K562 (cell line): ENCODE data around the gene RRAD. TPM values are rescaled to one million over a fixed set of nuclear protein-coding genes. Genes with fewer than 3 reads are reported as not detected.

Experiments used
- ATAC-seq: fragments of 200-7000 bp; cut with Tn5 transposase; 3 replicates; pipeline ENCODE4 v1.9.1; 2020; ENCODE audit warnings: moderate library complexity
- BruUV-seq: library from RNA; stranded (reverse); fragments of 400-500 nt; replicated peaks from 2 replicates; lab custom pipeline; 2021; lab: Mats Ljungman, UMichigan
- CTCF ChIA-PET: fragments of 300-600 bp; formaldehyde crosslinking; extraction: SDS; loops from one replicate; lab custom pipeline; 2021; ENCODE audit warnings: low intra/inter-chr PET ratio; lab: Yijun Ruan, JAX
- POLR2A ChIA-PET: fragments of 300-600, 350-650 bp; sonication (Branson Sonifier 250); formaldehyde crosslinking; extraction: SDS; loops from one replicate; lab custom pipeline; 2021; ENCODE audit warnings: antibody characterized with exemption, inconsistent platforms; lab: Yijun Ruan, JAX
- DNase-seq, 4 experiments: peaks; one replicate each; pipeline versions ENCODE4 v3.0.0 to v3.0.0-alpha.2; 2011 to 2018; ENCODE audit warnings: low spot score in 3 of 4, mixed read lengths in 3 of 4; ENCODE audit errors: extremely low read depth in 1 of 4
- FAIRE-seq: peaks from 2 replicates; lab custom pipeline; 2011; peaks lifted over from hg19 to GRCh38; lab: Jason Lieb, UNC
- H2AFZ ChIP-seq: 2 replicates; pipeline ENCODE4 v1.6.0; 2011; ENCODE audit warnings: low read depth, low read length, control low read depth, inconsistent platforms
- H3K27ac ChIP-seq: fragments of 200-600 bp; 3 replicates; pipeline ENCODE4 v1.8.0; 2011; ENCODE audit warnings: low read depth, mild to moderate bottlenecking, control low read depth, inconsistent platforms, low read length, moderate library complexity, mixed read lengths; ENCODE audit errors: extremely low read depth
- H3K27me3 ChIP-seq, 2 experiments: fragments of 300-600 bp in 1 of 2; 2 replicates in 1 of 2; 3 replicates in 1 of 2; pipeline versions ENCODE4 v1.6.0 to v1.8.0; 2011; ENCODE audit warnings: inconsistent platforms in 2 of 2, low read length in 2 of 2, mild to moderate bottlenecking in 1 of 2, mixed read lengths in 1 of 2, moderate library complexity in 1 of 2; ENCODE audit not compliant: control insufficient read depth in 2 of 2, insufficient read depth in 2 of 2
- H3K36me3 ChIP-seq: fragments of 300-600 bp; 3 replicates; pipeline ENCODE4 v1.8.0; 2011; ENCODE audit warnings: mild to moderate bottlenecking, low read length, inconsistent platforms; ENCODE audit not compliant: control insufficient read depth, insufficient read depth
- H3K4me1 ChIP-seq, 2 experiments: fragments of 200-600 bp in 1 of 2; replicated peaks in 1 of 2; 2 replicates in 1 of 2; 3 replicates in 1 of 2; pipeline versions ENCODE4 v1.5.1 to v1.8.0; 2011; ENCODE audit warnings: inconsistent platforms in 2 of 2, low read length in 2 of 2, mild to moderate bottlenecking in 1 of 2, mixed read lengths in 1 of 2, moderate library complexity in 1 of 2; ENCODE audit not compliant: control insufficient read depth in 2 of 2, insufficient read depth in 2 of 2
- H3K4me2 ChIP-seq: 2 replicates; pipeline ENCODE4 v1.6.1; 2011; ENCODE audit warnings: low read length, control low read depth, inconsistent platforms, mixed read lengths; ENCODE audit not compliant: insufficient read depth
- H3K4me3 ChIP-seq: fragments of 200-600 bp; sonication (generic), shearing (Covaris generic); 2 replicates; pipeline ENCODE4 v1.5.1; 2016; ENCODE audit warnings: control low read depth, inconsistent platforms
- H3K79me2 ChIP-seq: fragments of 200-600 bp; 3 replicates; pipeline ENCODE4 v1.8.0; 2011; ENCODE audit warnings: low read length, inconsistent platforms; ENCODE audit not compliant: control insufficient read depth, insufficient read depth
- H3K9ac ChIP-seq, 2 experiments: 2 replicates each; pipeline versions ENCODE4 v1.6.0 to v1.6.1; 2011; ENCODE audit warnings: low read depth in 2 of 2, low read length in 2 of 2, control low read depth in 1 of 2, inconsistent platforms in 1 of 2, mild to moderate bottlenecking in 1 of 2, mixed read lengths in 1 of 2; ENCODE audit not compliant: insufficient read depth in 1 of 2
- H3K9me1 ChIP-seq: one replicate; pipeline ENCODE4 v1.6.0; 2011; ENCODE audit warnings: inconsistent platforms, mild to moderate bottlenecking, low read length, moderate library complexity; ENCODE audit not compliant: control insufficient read depth, insufficient read depth
- H3K9me3 ChIP-seq: replicated peaks from 2 replicates; pipeline ENCODE4 v1.5.1; 2011; ENCODE audit warnings: low read depth, low read length, inconsistent platforms; ENCODE audit not compliant: control insufficient read depth, insufficient read depth
- H4K20me1 ChIP-seq: replicated peaks from 2 replicates; pipeline ENCODE4 v1.6.1; 2011; ENCODE audit warnings: low read length, inconsistent platforms, mixed read lengths; ENCODE audit not compliant: control insufficient read depth, insufficient read depth
- BRD4 ChIP-seq: fragments of 200-600 bp; sonication (generic); IDR thresholded peaks from 2 replicates; pipeline ENCODE4 v1.6.1; 2017; ENCODE audit warnings: inconsistent platforms
- HNRNPL ChIP-seq: fragments of 200-400 bp; formaldehyde crosslinking; IDR thresholded peaks from 2 replicates; pipeline ENCODE4 v1.6.1; 2017; ENCODE audit warnings: low read depth, mild to moderate bottlenecking, low read length
- ILK ChIP-seq: fragments of 450-650 bp; IDR thresholded peaks from 2 replicates; pipeline ENCODE4 v1.6.1; 2016; ENCODE audit warnings: missing genetic modification characterization, low read depth, mild to moderate bottlenecking, missing compliant biosample characterization, moderate library complexity, borderline replicate concordance
- OTX1 ChIP-seq: fragments of 450-650 bp; formaldehyde crosslinking; IDR thresholded peaks from 2 replicates; pipeline ENCODE4 v1.4.0; 2022; ENCODE audit warnings: mild to moderate bottlenecking
- RAD21 ChIP-seq, 2 experiments: fragments of 250-450 bp in 1 of 2; fragments of 450-650 bp in 1 of 2; sonication (Bioruptor Pico) in 1 of 2; formaldehyde crosslinking in 1 of 2; IDR thresholded peaks in 1 of 2; conservative IDR thresholded peaks in 1 of 2; 2 replicates each; pipeline versions ENCODE4 v1.4.0 to v1.8.0; 2020 to 2022; ENCODE audit warnings: mild to moderate bottlenecking in 2 of 2, moderate library complexity in 1 of 2
- RBM14 ChIP-seq: fragments of 200-400 bp; formaldehyde crosslinking; IDR thresholded peaks from 2 replicates; pipeline ENCODE4 v1.6.1; 2018; ENCODE audit warnings: low read depth, mild to moderate bottlenecking, low read length, moderate library complexity, borderline replicate concordance; ENCODE audit not compliant: insufficient read depth
- SAFB2 ChIP-seq: fragments of 200-400 bp; formaldehyde crosslinking; IDR thresholded peaks from 2 replicates; pipeline ENCODE4 v1.6.1; 2018; ENCODE audit warnings: borderline replicate concordance, low read length, low read depth, moderate library complexity; ENCODE audit not compliant: severe bottlenecking
- SMAD3 ChIP-seq: fragments of 450-650 bp; formaldehyde crosslinking; conservative IDR thresholded peaks from 2 replicates; pipeline ENCODE4 v1.4.0; 2020; ENCODE audit warnings: mild to moderate bottlenecking
- TAF9B ChIP-seq: fragments of 450-650 bp; IDR thresholded peaks from 2 replicates; pipeline ENCODE4 v1.6.1; 2018; ENCODE audit warnings: mild to moderate bottlenecking; ENCODE audit not compliant: partially characterized antibody
- ZNF174 ChIP-seq: fragments of 250-450 bp; sonication (Bioruptor Pico); IDR thresholded peaks from 2 replicates; pipeline ENCODE4 v1.4.0; 2020; ENCODE audit warnings: mild to moderate bottlenecking
- WGBS: fragments of 100-300 bp; shearing (Covaris generic); methylation state at CpG from one replicate; pipeline ENCODE4 v1.1.6; 2016; ENCODE audit warnings: low coverage, mixed read lengths; ENCODE audit not compliant: insufficient coverage; ENCODE audit errors: missing lambda C conversion rate; 5-methylcytosine and 5-hydroxymethylcytosine counted together
- in situ Hi-C: fragments of 300-500 bp; cut with MboI; formaldehyde crosslinking; loops from 4 replicates; pipeline ENCODE4 v1.15.0; 2018; ENCODE audit warnings: inconsistent platforms, mixed read lengths
- intact Hi-C: fragments of 100-400 bp; cut with micrococcal nuclease; formaldehyde crosslinking; loops from 2 replicates; pipeline ENCODE4 v1.14.2; 2022
- polyA plus RNA-seq, 8 experiments: library from polyadenylated mRNA; depleted of rRNA in 4 of 8; stranded (reverse) in 5 of 8; unstranded in 3 of 8; fragments of >200 nt; fragmentation: Nextera tagmentation in 2 of 8; fragmentation: Illumina TruSeq in 1 of 8; extraction: Ambion mirVana in 2 of 8; extraction: Trizol in 1 of 8; gene quantifications; 2 replicates each; pipeline versions ENCODE4 v1.2.1 to v1.2.3, GENCODE V29; 2011 to 2014; ENCODE audit warnings: inconsistent platforms in 1 of 8, missing spikeins in 1 of 8
- total RNA-seq, 7 experiments: library from RNA; depleted of rRNA in 6 of 7; stranded (reverse); fragments of >200 nt in 6 of 7; fragmentation: Illumina TruSeq in 2 of 7; extraction: Trizol in 2 of 7; gene quantifications; 2 replicates each; pipeline versions ENCODE4 v1.2.1 to v1.2.3, GENCODE V29; 2011 to 2021; ENCODE audit warnings: low replicate concordance in 1 of 7
- TF ChIP-seq, protein P1 (sequence below), 2 experiments: fragments of 450-650 bp; conservative IDR thresholded peaks; 2 replicates each; pipeline ENCODE4 v1.6.1; 2017; ENCODE audit warnings: mild to moderate bottlenecking in 2 of 2, moderate library complexity in 2 of 2
- TF ChIP-seq, protein P2 (sequence below): fragments of 450-650 bp; IDR thresholded peaks from 2 replicates; pipeline ENCODE4 v1.6.1; 2016; ENCODE audit warnings: missing biosample characterization, missing genetic modification characterization

Gene RRAD
- total and polyA plus RNA-seq, 9 of the 15 experiments (the other 6 are each of a cell fraction or from before 2014, with no cell fraction given), result 0.09 to 0.20 (median 0.13) TPM; not detected in 5

DNA sequence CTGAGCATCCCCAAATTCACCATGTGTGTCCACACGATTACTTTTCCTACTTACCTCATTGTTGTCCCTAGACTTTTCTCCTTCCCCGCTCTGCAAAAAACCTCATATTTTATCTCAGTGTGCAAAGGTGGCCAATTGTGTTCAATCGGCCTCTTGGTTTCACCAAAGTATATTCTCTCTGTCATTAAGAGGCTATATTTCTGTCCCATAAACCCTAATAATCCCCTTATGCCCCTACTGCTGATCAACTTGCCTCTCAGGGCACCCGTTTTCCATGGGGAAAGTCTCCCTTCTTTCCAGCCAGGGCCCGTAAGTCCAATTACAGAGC lies 21.6 kb upstream of the RRAD start:
- H3K27ac ChIP-seq, result no peak overlapping the region
- in situ Hi-C loops, result no loop called here
- peaks cover 0 to 16% of the 10 kb centered on the region in 2 experiments; a peak in 1 of 5 replicates for H3K4me1 ChIP-seq
- no peaks in the 10 kb centered on the region for H3K9me1 ChIP-seq
- H4K20me1 ChIP-seq, result no peaks in the 10 kb centered on the region
- CTCF ChIA-PET, result interaction anchor here (0.7 to 2.4 kb wide), 2 partner anchors 52 to 154 kb away, joined by 4 to 9 read pairs; no protein-coding TSS in a partner anchor
- BruUV-seq, result no TSS peak
- no peak for ATAC-seq
- TF ChIP-seq, protein P1, sequence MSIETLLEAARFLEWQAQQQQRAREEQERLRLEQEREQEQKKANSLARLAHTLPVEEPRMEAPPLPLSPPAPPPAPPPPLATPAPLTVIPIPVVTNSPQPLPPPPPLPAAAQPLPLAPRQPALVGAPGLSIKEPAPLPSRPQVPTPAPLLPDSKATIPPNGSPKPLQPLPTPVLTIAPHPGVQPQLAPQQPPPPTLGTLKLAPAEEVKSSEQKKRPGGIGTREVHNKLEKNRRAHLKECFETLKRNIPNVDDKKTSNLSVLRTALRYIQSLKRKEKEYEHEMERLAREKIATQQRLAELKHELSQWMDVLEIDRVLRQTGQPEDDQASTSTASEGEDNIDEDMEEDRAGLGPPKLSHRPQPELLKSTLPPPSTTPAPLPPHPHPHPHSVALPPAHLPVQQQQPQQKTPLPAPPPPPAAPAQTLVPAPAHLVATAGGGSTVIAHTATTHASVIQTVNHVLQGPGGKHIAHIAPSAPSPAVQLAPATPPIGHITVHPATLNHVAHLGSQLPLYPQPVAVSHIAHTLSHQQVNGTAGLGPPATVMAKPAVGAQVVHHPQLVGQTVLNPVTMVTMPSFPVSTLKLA (conservative IDR thresholded peaks at IDR 0.05), result 0 out of 4 replicates have a peak, but pooled peaks of 1 of the 2 experiments have one; percentile 13
- no peak for TF ChIP-seq SMAD3 (CRISPR knock-in tag)
- TF ChIP-seq, all 486 proteins: peak for 1
- WGBS, result 21% methylated on average over 5 of the region's 5 CpGs
- intact Hi-C loops, result loop anchor here (2.0 to 5.0 kb wide), 3 partner anchors 30 to 155 kb away; no protein-coding TSS in a partner anchor
- Histone ChIP-seq H3K36me3 (peaks cover 20% of the 10 kb centered on the region; the same call in 2 of the 3 replicates), H3K4me2 (no peak overlapping the region), H3K4me3 (no peak overlapping the region), H2AFZ (peak overlapping the region; percentile 51; the same call in 1 of the 2 replicates), H3K79me2 (no peaks in the 10 kb centered on the region), H3K27me3 (no peaks in the 10 kb centered on the region), H3K9me3 (peaks cover 2% of the 10 kb centered on the region), H3K9ac (no peak overlapping the region)
- no peak for DNase-seq
- FAIRE-seq, result no peak
- POLR2A ChIA-PET, result interaction anchor here (0.6 kb wide), 1 partner anchor 272 kb away, joined by 3 read pairs; no protein-coding TSS in a partner anchor

GRCh38 chr16:66946541-66946940 lies 21.2 kb upstream of the RRAD start:
- intact Hi-C loops, result loop anchor here (2.0 to 5.0 kb wide), 3 partner anchors 30 to 156 kb away; no protein-coding TSS in a partner anchor
- no peaks in the 10 kb centered on the region for H3K27me3 ChIP-seq
- H3K9me1 ChIP-seq, result no peaks in the 10 kb centered on the region
- H3K79me2 ChIP-seq, result no peaks in the 10 kb centered on the region
- no peaks in the 10 kb centered on the region for H4K20me1 ChIP-seq
- POLR2A ChIA-PET, result no interaction called here
- CTCF ChIA-PET, result interaction anchor here (0.7 to 2.4 kb wide), 2 partner anchors 52 to 154 kb away, joined by 4 to 9 read pairs; no protein-coding TSS in a partner anchor
- H3K27ac ChIP-seq, result no peak overlapping the region
- no peak overlapping the region for H3K9ac ChIP-seq
- no peak for ATAC-seq
- H2AFZ ChIP-seq, result peak overlapping the region; percentile 51; the same call in 1 of the 2 replicates
- H3K9me3 ChIP-seq, result peaks cover under 1% of the 10 kb centered on the region
- no peak for DNase-seq
- no peak overlapping the region for H3K4me2 ChIP-seq
- in situ Hi-C loops, result no loop called here
- BruUV-seq, result no TSS peak
- H3K4me1 ChIP-seq, result peaks cover 0 to 16% of the 10 kb centered on the region in 2 experiments; a peak in 1 of 5 replicates
- H3K36me3 ChIP-seq, result peaks cover 24% of the 10 kb centered on the region; the same call in 2 of the 3 replicates
- H3K4me3 ChIP-seq, result no peak overlapping the region
- FAIRE-seq, result no peak
- WGBS, result 28% methylated on average over 7 of the region's 7 CpGs
- TF ChIP-seq OTX1 (CRISPR knock-in tag), result no peak
- TF ChIP-seq, protein P2, sequence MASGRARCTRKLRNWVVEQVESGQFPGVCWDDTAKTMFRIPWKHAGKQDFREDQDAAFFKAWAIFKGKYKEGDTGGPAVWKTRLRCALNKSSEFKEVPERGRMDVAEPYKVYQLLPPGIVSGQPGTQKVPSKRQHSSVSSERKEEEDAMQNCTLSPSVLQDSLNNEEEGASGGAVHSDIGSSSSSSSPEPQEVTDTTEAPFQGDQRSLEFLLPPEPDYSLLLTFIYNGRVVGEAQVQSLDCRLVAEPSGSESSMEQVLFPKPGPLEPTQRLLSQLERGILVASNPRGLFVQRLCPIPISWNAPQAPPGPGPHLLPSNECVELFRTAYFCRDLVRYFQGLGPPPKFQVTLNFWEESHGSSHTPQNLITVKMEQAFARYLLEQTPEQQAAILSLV (tag), result no peak
- no peak for TF ChIP-seq ZNF174 (CRISPR knock-in tag)
- TF ChIP-seq ILK (tag), result no peak
- no peak for TF ChIP-seq TAF9B
- TF ChIP-seq BRD4, result no peak
- no peak for TF ChIP-seq RAD21 (CRISPR knock-in tag; conservative IDR thresholded peaks at IDR 0.05 in 1 of 2, IDR thresholded peaks at IDR 0.05 in 1 of 2)
- no peak for TF ChIP-seq SAFB2
- no peak for TF ChIP-seq RBM14
- no peak for TF ChIP-seq HNRNPL
